GM20000 (cell line): Measurements from ENCODE around the gene POU6F1.
"Not testable (repeated sequence)": the region's sequence is repeated elsewhere in the genome, so short reads cannot be mapped to it uniquely, and the experiment has no call there.

Experiments used
- DNase-seq: peaks from one replicate; pipeline ENCODE4 v3.0.0; 2012; ENCODE audit warnings: low spot score
- TF ChIP-seq, protein P1 (sequence below): IDR thresholded peaks from 2 replicates; pipeline ENCODE4 v1.5.1; 2012; ENCODE audit warnings: mild to moderate bottlenecking, control low read depth; ENCODE audit errors: extremely low read depth, missing control alignments

The POU6F1 gene, protein sequence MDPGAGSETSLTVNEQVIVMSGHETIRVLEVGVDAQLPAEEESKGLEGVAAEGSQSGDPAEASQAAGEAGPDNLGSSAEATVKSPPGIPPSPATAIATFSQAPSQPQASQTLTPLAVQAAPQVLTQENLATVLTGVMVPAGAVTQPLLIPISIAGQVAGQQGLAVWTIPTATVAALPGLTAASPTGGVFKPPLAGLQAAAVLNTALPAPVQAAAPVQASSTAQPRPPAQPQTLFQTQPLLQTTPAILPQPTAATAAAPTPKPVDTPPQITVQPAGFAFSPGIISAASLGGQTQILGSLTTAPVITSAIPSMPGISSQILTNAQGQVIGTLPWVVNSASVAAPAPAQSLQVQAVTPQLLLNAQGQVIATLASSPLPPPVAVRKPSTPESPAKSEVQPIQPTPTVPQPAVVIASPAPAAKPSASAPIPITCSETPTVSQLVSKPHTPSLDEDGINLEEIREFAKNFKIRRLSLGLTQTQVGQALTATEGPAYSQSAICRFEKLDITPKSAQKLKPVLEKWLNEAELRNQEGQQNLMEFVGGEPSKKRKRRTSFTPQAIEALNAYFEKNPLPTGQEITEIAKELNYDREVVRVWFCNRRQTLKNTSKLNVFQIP

DNA sequence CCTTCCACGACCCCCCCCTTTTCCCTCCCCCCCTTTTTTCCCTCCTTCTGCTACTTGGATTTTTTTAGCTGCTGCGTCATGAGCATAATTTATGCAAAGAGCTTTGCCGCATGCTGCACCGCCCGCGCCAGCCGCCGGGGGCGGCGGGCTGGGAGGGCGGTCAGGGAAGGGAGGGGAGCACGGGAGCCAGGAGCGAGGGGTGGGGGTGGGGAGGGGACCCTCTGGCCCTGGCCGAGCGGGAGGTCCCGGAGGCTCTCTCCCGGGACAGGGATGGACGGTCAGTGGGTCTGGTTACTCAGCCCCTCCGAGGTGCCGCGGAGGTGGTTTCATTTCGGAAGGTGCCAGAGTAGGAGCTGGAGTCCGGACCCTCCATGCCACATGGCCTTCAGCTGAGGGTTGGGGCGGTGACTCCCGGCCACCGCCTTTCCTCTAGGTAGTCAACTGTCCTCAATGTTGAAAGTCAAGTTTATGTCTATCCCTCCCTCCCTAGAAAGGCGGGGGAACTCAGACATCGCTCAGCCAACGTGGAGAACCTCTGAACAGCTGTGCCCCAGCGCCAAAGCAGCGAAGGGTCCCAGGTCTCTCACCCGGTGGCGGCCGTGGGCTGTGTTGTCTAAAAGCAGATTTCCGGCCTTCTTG is at the start of gene POU6F1:
TSS of gene POU6F1 (minus strand) at position 95 of the 639 bp plus-strand sequence. CDS start 11,226 bp downstream, outside the sequence.
- TF ChIP-seq, protein P1, sequence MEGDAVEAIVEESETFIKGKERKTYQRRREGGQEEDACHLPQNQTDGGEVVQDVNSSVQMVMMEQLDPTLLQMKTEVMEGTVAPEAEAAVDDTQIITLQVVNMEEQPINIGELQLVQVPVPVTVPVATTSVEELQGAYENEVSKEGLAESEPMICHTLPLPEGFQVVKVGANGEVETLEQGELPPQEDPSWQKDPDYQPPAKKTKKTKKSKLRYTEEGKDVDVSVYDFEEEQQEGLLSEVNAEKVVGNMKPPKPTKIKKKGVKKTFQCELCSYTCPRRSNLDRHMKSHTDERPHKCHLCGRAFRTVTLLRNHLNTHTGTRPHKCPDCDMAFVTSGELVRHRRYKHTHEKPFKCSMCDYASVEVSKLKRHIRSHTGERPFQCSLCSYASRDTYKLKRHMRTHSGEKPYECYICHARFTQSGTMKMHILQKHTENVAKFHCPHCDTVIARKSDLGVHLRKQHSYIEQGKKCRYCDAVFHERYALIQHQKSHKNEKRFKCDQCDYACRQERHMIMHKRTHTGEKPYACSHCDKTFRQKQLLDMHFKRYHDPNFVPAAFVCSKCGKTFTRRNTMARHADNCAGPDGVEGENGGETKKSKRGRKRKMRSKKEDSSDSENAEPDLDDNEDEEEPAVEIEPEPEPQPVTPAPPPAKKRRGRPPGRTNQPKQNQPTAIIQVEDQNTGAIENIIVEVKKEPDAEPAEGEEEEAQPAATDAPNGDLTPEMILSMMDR: no peak
- peak; percentile 91 for DNase-seq

DNA sequence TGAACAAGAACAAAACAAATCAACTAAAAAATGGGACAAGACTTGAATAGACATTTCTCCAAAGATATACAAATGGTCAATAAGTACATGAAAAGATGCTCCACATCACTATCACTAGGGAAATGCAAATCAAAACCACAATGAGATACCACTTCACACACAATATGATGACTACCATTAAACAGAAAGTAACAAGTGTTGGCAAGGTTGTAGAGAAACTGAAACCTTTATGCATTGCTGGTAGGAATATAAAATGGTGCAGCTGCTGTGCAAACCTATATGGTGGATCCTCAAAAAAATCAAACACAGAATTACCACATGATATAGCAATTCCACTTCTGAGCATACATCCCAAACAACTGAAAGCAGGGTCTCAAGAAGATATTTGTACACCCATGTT is 47.2 kb upstream of the POU6F1 start:
- TF ChIP-seq, protein P1: no peak

DNA sequence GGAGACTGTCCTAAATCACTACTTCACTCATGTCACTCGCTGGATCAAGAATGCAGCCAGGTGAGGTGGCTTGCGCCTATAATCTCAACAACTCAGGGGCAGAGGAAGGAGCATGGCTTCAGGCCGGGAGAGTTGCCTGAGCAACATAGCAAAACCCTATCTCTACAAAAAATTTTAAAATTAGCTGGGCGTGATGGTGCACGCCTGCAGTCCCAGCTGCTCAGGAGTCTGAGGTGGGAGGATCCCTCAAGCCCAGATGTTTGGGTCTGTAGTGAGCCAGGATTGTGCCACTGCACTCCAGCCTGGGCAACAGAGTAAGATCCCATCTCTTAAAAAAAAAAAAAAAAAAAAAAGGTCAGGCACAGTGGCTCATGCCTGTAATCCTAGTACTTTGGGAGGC is 46.4 kb upstream of the POU6F1 start:
- TF ChIP-seq, protein P1: no peak
- DNase-seq: no peak

More for the DNA sequence above, 47.2 kb upstream of the POU6F1 start:
- no peak for DNase-seq

DNA sequence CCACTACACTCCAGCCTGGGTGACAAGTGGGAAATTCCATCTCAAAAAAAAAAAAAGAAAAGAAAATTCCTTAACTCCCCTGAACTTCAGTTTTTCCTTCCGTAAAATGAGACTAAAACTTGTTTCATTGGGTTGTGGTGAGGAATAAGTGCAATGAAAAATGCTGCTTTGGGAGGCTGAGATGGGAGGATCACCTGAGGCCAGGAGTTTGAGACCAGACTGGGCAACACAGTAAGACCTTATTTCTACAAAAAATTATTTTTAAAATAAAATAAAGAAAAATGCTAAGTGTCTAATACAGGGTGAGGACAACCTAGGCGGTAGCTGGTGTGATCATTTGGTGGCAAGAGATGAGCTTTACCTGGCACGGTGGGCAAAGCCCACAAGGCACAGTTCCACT is 45.5 kb upstream of the POU6F1 start:
- TF ChIP-seq, protein P1: no peak

DNA sequence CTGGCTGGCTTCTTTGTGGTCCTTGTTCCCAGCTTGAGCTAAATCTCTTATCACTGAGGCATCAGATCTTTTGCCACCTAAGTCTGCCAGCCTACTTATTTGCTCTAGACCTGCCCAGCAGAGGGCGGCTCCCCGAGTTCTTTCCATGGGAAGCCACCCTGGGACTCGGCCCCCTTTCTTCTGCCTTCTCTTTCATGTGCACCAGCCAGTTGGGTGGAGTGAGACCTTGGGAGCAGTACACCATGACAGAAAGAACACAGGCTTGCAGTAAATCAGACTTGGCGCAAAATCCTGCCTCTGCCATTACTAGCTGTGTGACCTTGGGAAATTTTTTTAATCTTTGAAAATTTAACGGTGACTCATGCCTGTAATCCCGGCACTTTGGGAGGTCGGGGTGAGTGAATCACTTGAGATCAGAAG is 44.9 kb upstream of the POU6F1 start:
- TF ChIP-seq, protein P1: peak; percentile 7
- DNase-seq: no peak

More for the DNA sequence above, 45.5 kb upstream of the POU6F1 start:
- DNase-seq: no peak

DNA sequence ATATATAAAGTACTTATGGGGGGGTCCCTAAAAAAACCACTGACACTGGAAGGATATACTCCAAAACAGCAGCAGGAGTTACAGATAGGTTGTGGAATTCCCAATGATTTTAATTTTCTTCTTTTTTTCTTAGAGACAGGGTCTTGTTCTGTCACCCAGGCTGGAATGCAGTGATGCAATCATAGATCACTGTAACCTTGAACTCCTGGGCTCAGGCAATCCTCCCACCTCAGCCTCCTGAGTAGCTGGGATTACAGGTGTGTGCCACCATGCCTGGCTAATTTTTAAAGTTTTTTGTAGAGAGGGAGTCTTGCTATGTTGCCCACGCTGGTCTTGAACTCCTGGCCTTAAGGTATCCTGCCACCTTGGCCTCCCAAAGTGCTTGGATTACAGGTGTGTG is 41.7 kb upstream of the POU6F1 start:
- DNase-seq: not testable (repeated sequence)

DNA sequence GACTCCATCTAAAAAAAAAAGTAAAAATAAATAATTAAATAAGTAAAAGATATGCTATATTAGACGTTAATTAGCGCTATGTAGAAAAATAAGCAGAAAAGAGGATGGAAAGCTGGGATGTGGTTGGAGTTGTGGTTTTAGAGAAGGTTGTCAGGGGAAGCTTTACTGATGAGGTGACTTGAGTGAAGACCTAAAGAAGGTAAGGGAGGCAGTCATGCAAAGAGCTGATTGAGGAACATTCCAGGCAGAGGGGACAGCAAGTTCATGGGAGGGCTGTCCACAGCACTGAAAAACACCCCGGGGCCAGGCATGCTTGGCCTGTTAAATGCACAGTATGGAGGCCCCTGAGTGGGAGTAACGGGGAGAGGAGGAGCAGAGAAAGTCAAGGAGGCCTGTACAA is 36.7 kb upstream of the POU6F1 start:
- DNase-seq: no peak
- TF ChIP-seq, protein P1: no peak
